Sciatic nerve (tissue), 2 donors: ENCODE measurements around the gene HS3ST4. TPM values are rescaled to one million over a fixed set of nuclear protein-coding genes. Genes with fewer than 3 reads are reported as not detected.

ENCODE experiments used
- ATAC-seq: fragments of 200-7000 bp; cut with Tn5 transposase; one replicate; pipeline ENCODE4 v1.9.1; 2020; ENCODE audit warnings: mild to moderate bottlenecking, moderate library complexity
- DNase-seq: peaks from one replicate; pipeline ENCODE4 v3.0.0-alpha.2; 2020; ENCODE audit warnings: low spot score
- intact Hi-C: fragments of 100-400 bp; cut with DNase I; formaldehyde crosslinking; loops from one replicate; pipeline ENCODE4 v1.14.2; 2022
- total RNA-seq: library from RNA; stranded (reverse); fragmentation: NEBNext Ultra II Directional; extraction: Animal tissue kit (Norgen Biotek cat#: 25700); gene quantifications from one replicate; pipeline ENCODE4 v1.2.1, GENCODE V29; 2021
- donor health status: DM: no; HTN: no; CAD: no.
- donor health status: DM: no; HTN: no; CAD: no.

The HS3ST4 gene
- total RNA-seq, result 0.22 TPM

GRCh38 chr16:25691519-25692091 lies at the start of gene HS3ST4:
HS3ST4 (plus strand) TSS chr16:25691959.
- intact Hi-C loops, result no loop called here
- no peak for DNase-seq
- no peak for ATAC-seq

- ATAC-seq (no peak), DNase-seq (no peak)
- intact Hi-C loops, result no loop called here
Measured at GRCh38 chr16:25643633-25644032, 48.1 kb upstream of the HS3ST4 start.

- intact Hi-C loops, result no loop called here
- no peak for ATAC-seq
- DNase-seq, result no peak
Measured at GRCh38 chr16:25656639-25657038, 35.1 kb upstream of the HS3ST4 start.

- DNase-seq (no peak), ATAC-seq (no peak)
- intact Hi-C loops, result no loop called here
Measured at GRCh38 chr16:25676820-25677219, 14.9 kb upstream of the HS3ST4 start.

GRCh38 chr16:25679511-25679910 lies 12.2 kb upstream of the HS3ST4 start:
- DNase-seq, result no peak
- intact Hi-C loops, result no loop called here
- ATAC-seq, result no peak

GRCh38 chr16:25689137-25689836 lies 2.5 kb upstream of the HS3ST4 start:
- DNase-seq (no peak), ATAC-seq (no peak)
- intact Hi-C loops, result no loop called here

- ATAC-seq, result no peak
- no peak for DNase-seq
- intact Hi-C loops, result no loop called here
Measured at GRCh38 chr16:25690552-25691143, 1.1 kb upstream of the HS3ST4 start.

- DNase-seq, result no peak
- ATAC-seq, result no peak
- intact Hi-C loops, result no loop called here
Measured at GRCh38 chr16:25692351-25692741, 587 bp downstream of the HS3ST4 start.

GRCh38 chr16:25692742-25693508 lies 1.2 kb downstream of the HS3ST4 start:
- intact Hi-C loops, result no loop called here
- no peak for ATAC-seq
- DNase-seq, result no peak

- ATAC-seq (no peak), DNase-seq (no peak)
- intact Hi-C loops, result no loop called here
Measured at GRCh38 chr16:25693631-25694030, 1.9 kb downstream of the HS3ST4 start.

GRCh38 chr16:25699069-25699468 lies 7.3 kb downstream of the HS3ST4 start:
- ATAC-seq (peak; percentile 15), DNase-seq (no peak)
- intact Hi-C loops, result no loop called here

- no peak for DNase-seq
- intact Hi-C loops, result no loop called here
- no peak for ATAC-seq
Measured at GRCh38 chr16:25700547-25700946, 8.8 kb downstream of the HS3ST4 start.

GRCh38 chr16:25707553-25707952 lies 15.8 kb downstream of the HS3ST4 start:
- intact Hi-C loops, result no loop called here
- ATAC-seq (no peak), DNase-seq (no peak)

- DNase-seq (no peak), ATAC-seq (no peak)
- intact Hi-C loops, result no loop called here
Measured at GRCh38 chr16:25707982-25708583, 16.3 kb downstream of the HS3ST4 start.

- no peak for ATAC-seq
- DNase-seq, result no peak
- intact Hi-C loops, result no loop called here
Measured at GRCh38 chr16:25709213-25709612, 17.5 kb downstream of the HS3ST4 start.

- DNase-seq, result no peak
- no peak for ATAC-seq
- intact Hi-C loops, result no loop called here
Measured at GRCh38 chr16:25713785-25714570, 22.2 kb downstream of the HS3ST4 start.

GRCh38 chr16:25716186-25716585 lies 24.4 kb downstream of the HS3ST4 start:
- no peak for DNase-seq
- intact Hi-C loops, result no loop called here
- no peak for ATAC-seq

- intact Hi-C loops, result no loop called here
- no peak for DNase-seq
- no peak for ATAC-seq
Measured at GRCh38 chr16:25721439-25721838, 29.7 kb downstream of the HS3ST4 start.
